HFF-Myc (cell line): ENCODE results near the gene CAMTA1.
"Not testable (repeated sequence)": the region's sequence is repeated elsewhere in the genome, so short reads cannot be mapped to it uniquely, and the experiment has no call there.

ENCODE experiments used
- DNase-seq: peaks from one replicate; pipeline ENCODE4 v3.0.0-alpha.2; 2011; ENCODE audit warnings: low read depth; ENCODE audit errors: extremely low read depth
- H3K4me3 ChIP-seq: replicated peaks from 2 replicates; pipeline ENCODE4 v1.5.1; 2011; ENCODE audit warnings: low read depth, mild to moderate bottlenecking, control low read depth, low read length
- CTCF ChIP-seq: IDR thresholded peaks from 2 replicates; pipeline ENCODE4 v1.5.1; 2012; ENCODE audit warnings: mild to moderate bottlenecking, low read depth, low read length, control low read depth; ENCODE audit errors: missing control alignments

Gene CAMTA1

GRCh38 chr1:7376676-7377075, 591.4 kb downstream of the CAMTA1 start:
- H3K4me3 ChIP-seq = no peak overlapping the region
- DNase-seq = no peak
- TF ChIP-seq CTCF = no peak

GRCh38 chr1:7378346-7379130, 593.3 kb downstream of the CAMTA1 start:
- H3K4me3 ChIP-seq = no peak overlapping the region
- no peak for DNase-seq
- TF ChIP-seq CTCF = no peak

GRCh38 chr1:7379441-7379971, 594.3 kb downstream of the CAMTA1 start:
- DNase-seq = peak; percentile 44
- no peak overlapping the region for H3K4me3 ChIP-seq
- no peak for TF ChIP-seq CTCF

DNA sequence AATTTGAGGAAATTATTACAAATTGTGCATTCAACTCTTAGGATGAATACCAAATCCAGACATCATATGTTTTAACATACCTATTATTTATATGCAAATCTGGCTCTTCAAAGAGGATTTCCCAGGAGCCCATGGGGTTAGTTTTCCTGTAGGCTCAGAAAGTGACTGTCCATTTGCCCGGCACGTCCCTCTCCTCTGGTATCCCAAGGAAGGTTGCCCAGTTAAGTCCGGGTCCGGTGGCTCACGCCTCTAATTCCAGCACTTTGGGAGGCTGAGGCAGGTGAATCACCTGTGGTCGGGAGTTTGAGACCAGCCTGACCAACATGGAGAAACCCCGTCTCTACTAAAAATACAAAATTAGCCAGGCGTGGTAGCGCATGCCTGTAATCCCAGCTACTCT, 594.8 kb downstream of the CAMTA1 start:
- H3K4me3 ChIP-seq, DNase-seq: not testable (repeated sequence)

DNA sequence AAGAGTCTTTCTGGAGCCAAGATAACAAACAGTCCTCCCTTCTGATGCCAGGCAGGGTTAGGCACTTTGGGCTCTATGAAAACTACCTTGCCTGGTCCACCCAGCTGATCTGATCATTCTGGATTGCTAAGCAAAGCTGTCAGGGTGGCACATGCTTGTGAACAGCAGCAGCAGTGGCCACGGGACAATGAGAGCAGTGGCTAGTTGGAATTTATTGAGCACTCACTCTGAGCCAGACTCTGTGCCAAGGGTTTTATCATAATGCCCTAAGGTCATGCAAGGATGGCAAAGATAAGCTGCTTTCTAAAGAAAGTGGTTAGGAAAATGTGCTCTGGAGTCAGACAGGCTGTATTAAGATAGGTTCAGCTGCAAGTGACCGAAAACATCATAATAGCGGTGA, 595.5 kb downstream of the CAMTA1 start:
- no peak overlapping the region for H3K4me3 ChIP-seq
- DNase-seq = no peak
- no peak for TF ChIP-seq CTCF

DNA sequence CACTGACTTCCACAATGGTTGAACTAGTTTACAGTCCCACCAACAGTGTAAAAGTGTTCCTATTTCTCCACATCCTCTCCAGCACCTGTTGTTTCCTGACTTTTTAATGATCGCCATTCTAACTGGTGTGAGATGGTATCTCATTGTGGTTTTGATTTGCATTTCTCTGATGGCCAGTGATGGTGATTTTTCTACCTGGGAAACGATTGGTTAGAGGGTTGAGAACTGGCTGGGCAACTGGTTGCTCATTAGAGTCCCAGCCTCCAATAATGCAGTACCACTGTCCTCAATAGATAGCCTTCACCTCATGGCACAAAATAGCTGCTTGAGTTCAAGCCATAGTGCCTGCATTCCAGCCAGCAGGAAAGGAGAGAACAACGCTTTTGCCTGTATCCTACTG, 596.5 kb downstream of the CAMTA1 start:
- DNase-seq, H3K4me3 ChIP-seq: not testable (repeated sequence)

DNA sequence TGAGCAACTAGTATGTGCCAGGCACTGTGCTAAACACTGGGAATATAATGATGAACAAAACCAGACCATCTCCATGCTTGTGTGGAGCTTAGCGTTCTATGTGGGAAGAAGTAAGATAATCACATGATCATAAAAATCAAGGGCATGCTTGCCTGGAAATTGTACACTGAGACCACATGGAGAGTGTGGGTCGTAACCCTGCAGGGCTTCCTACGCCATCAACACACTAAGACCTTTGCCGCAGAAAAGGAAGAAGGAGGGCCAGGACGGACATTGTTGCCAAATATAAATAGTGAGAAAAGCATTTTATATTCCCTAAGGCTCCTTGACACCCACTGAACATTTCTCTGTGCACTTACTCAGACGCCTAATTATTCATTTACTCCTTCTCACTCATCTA, 597.7 kb downstream of the CAMTA1 start:
- TF ChIP-seq CTCF = no peak
- H3K4me3 ChIP-seq = no peak overlapping the region
- DNase-seq = no peak
